HG03457 (cell line): ENCODE results near the gene RGS7.
"Not testable (repeated sequence)": the region's sequence is repeated elsewhere in the genome, so short reads cannot be mapped to it uniquely, and the experiment has no call there.

Source experiments
- ATAC-seq: cut with Tn5 transposase; IDR thresholded peaks from one replicate; pipeline ENCODE4 v1.9.1; 2021; ENCODE audit warnings: moderate number of reproducible peaks; ENCODE audit not compliant: unreplicated experiment

Gene RGS7

GRCh38 chr1:240936911-240937668 lies 419.9 kb downstream of the RGS7 start:
- ATAC-seq = no peak

- no peak for ATAC-seq
These were observed 421.1 kb downstream of the RGS7 start for GRCh38 chr1:240935920-240936319.

GRCh38 chr1:240931031-240931430 lies 426.0 kb downstream of the RGS7 start:
- no peak for ATAC-seq

DNA sequence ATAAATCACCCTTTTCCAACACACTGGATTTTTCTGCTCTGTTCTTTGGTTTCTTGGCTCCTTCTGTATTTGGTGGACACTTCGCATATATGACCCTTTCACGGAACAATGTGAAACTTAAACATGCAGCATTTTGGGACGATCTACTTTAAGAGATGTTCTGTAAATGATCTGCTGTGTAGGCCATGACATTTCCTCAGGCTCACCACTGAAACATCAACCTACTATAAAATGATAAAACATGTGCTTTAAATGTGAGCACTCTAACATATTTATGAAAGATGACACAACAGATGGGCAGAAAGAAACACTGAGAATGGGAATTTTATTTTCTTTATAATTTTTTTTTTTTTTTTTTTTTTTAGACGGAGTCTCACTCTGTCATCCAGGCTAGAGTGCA lies 428.7 kb downstream of the RGS7 start:
- no peak for ATAC-seq

DNA sequence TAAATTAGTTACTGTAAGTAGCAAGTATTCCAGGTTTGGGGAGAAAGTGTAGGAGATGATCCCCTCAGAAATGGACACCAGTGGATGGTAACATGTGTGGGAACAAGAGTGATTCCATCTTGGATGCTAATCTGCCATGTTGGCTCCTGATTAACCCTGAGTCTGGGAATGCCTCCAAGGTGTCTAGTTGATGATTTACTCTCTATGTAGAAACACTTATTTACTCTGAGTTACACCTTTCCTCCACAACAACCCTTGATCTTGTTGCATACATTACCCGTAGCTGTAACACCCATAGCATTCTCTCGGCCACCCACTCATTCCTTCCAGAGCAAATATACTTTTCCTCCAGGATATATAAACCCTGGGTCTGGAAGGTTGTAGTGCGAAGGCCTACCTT lies 429.2 kb downstream of the RGS7 start:
- no peak for ATAC-seq

GRCh38 chr1:240925273-240925672 lies 431.7 kb downstream of the RGS7 start:
- ATAC-seq = no peak

DNA sequence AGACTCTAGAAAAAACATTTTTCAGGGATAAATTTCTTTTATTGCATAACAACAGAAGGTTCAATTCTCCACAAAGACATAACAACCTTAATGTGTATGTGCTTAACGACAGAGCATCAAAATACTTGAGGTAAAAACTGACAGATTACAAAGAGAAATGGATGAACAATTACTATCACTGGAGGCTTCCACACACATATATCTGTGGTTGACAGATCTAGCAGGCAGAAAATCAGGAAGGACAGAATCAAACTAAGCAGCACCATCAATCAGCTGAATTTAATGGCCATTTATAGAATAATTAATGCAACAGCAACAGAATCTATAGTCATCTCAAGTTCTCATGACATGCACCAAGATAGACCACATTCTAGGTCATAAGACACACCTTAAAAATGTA lies 439.0 kb downstream of the RGS7 start:
- no peak for ATAC-seq

GRCh38 chr1:240914506-240914905 lies 442.5 kb downstream of the RGS7 start:
- ATAC-seq = no peak

GRCh38 chr1:240912821-240913220 lies 444.2 kb downstream of the RGS7 start:
- ATAC-seq = no peak

- no peak for ATAC-seq
These were observed 447.1 kb downstream of the RGS7 start for GRCh38 chr1:240909701-240910457.

DNA sequence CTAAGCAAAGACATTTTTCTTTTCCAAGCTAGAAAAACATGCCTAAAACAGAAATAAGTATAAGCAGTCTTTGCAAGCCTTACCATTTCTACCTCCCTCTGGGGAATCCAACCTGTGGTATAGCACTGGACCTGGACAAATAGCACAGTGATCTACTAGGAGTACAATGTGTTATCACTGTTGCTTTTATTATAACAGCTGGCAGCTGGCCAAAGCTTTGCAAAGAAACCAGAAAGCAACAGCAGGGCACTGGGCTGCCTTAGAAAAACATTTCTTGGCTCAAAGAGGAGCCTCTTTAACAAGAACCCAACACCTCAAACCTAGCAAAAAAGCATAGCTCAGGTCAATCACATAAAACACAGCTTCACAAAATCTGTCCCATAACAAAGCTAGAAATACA lies 450.5 kb downstream of the RGS7 start:
- ATAC-seq = no peak

DNA sequence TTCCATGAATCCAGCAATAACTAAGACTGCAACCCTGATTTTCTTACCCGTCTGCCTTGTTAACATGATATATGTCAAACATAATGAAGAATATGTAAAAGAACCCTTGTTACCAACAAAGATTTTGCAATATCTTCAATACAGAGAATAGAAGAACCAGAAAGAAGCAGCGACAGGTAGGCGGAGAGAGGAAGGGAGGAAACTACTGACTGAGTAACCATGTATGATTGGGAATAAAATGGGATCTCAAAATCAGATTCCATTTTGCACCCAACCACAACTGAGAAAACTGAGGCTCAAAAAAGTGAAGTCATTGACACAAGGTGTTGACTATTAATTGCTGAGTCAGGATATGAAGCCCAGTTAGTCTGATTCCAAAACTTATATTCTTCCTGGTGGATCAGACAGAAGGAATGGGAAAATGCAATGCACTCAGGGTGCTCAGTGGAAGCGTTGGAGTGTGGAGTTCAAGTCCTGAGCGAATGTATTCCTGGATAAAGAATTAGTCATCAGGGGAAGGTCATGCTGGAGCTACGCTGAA lies 451.7 kb downstream of the RGS7 start:
- ATAC-seq = no peak

DNA sequence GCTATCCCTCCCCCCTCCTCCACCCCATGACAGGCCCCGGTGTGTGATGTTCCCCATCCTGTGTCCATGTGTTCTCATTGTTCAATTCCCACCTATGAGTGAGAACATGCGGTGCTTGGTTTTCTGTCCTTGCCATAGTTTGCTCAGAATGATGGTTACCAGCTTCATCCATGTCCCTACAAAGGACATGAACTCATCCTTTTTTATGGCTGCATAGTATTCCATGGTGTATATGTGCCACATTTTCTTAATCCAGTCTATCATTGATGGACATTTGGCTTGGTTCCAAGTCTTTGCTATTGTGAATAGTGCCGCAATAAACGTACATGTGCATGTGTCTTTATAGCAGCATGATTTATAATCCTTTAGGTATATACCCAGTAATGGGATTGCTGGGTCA lies 461.6 kb downstream of the RGS7 start:
- ATAC-seq = not testable (repeated sequence)

DNA sequence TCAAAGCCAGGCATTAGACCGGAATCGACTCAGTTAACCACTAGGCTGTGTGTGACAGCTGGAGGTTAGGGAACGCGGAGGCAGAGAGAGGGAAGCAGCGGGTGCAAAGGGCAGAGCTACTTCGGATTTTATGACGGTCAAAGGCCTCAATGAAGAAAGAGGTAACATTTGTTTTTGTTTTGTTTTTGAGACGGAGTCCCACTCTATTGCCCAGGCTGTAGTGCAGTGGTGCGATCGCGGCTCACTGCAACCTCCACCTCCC lies 468.3 kb downstream of the RGS7 start:
- no peak for ATAC-seq

- ATAC-seq = no peak
These were observed 468.8 kb downstream of the RGS7 start for GRCh38 chr1:240888039-240888786.

GRCh38 chr1:240883490-240883889 lies 473.5 kb downstream of the RGS7 start:
- no peak for ATAC-seq

DNA sequence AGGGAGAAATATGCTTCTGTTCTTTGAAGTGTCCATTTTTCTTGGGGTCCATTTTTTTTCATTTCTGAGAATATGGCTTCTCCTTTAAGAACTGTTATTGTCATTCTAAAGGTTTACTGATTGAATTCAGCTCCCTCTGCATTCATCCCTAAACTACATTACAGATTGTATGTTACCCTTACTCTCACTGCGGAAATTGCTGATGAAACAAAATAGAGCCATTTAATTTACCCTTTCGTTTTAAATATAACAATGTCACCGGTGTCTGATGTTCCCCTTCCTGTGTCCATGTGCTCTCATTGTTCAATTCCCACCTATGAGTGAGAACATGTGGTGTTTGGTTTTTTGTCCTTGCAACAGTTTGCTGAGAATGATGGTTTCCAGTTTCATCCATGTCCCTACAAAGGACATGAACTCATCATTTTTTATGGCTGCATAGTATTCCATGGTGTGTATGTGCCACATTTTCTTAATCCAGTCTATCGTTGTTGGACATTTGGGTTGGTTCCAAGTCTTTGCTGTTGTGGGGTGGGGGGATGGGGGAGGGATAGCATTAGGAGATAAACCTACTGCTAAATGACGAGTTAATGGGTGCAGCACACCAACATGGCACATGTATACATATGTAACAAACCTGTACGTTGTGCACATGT lies 474.2 kb downstream of the RGS7 start:
- not testable (repeated sequence) for ATAC-seq

- ATAC-seq = no peak
These were observed 478.4 kb downstream of the RGS7 start for GRCh38 chr1:240878631-240879030.

DNA sequence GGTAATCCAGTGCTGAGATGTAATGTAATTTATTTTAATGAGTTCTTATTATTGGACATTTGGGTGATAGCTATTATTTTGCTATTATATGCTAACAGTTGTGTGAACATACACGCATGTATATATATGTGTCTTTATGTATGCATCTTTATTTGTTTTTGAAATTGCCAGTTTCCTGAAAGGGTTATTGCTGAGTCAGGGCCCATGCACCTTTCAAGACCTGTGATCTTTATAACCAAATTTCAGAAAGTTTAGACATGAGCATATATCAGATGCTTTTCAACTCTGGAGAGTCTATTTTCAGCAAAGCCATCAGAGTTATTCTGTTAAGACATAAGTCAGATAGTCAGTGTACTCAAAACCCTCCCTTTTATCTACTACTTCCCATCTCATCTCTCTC lies 479.4 kb downstream of the RGS7 start:
- ATAC-seq = no peak

GRCh38 chr1:240876071-240876470 lies 480.9 kb downstream of the RGS7 start:
- ATAC-seq = no peak

DNA sequence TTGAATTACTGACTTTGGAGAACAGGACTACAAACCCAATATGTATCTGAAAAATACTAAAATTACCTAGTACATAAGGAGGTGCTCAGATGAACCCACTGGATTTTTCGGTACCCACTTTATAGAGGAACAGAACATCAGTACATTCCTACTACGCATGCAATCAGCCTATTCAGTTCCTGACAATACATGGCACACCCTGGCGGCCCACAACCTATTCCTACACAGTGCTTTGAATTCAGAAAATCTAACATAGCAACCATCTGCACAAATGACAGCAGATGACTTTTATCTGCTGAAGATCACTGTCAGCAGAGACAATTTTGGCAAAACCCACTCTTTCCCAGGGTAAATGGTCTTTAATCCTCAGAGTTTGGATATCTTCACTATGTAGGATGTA lies 487.9 kb downstream of the RGS7 start:
- ATAC-seq = no peak
